GM12878 (cell line): Measurements from ENCODE around the gene PAQR8. TPM values are rescaled to one million over a fixed set of nuclear protein-coding genes. Genes with fewer than 3 reads are reported as not detected.

ENCODE experiments used
- ATAC-seq: fragments of 200-7000 bp; cut with Tn5 transposase; 3 replicates; pipeline ENCODE4 v1.9.1; 2020; ENCODE audit warnings: mild to moderate bottlenecking, moderate library complexity
- BruUV-seq: library from RNA; stranded (reverse); fragments of 400-500 nt; replicated peaks from 2 replicates; lab custom pipeline; 2021; lab: Mats Ljungman, UMichigan
- CTCF ChIA-PET: fragments of 300-600 bp; sonication (Branson Sonifier 250); formaldehyde crosslinking; extraction: SDS; loops from one replicate; lab custom pipeline; 2021; ENCODE audit warnings: inconsistent platforms; lab: Yijun Ruan, JAX
- POLR2A ChIA-PET: fragments of 350-600 bp; formaldehyde crosslinking; extraction: SDS; loops from one replicate; lab custom pipeline; 2021; ENCODE audit warnings: inconsistent platforms; lab: Charles Lee
- RAD21 ChIA-PET: fragments of 300-600 bp; sonication (Branson Sonifier 250); formaldehyde crosslinking; loops from one replicate; lab custom pipeline; 2023; ENCODE audit warnings: antibody characterized with exemption; ENCODE audit not compliant: unreplicated experiment; lab: Charles Lee
- SMC1A ChIA-PET: fragments of 300-600 bp; sonication (Branson Sonifier 250); formaldehyde crosslinking; loops from one replicate; lab custom pipeline; 2023; ENCODE audit not compliant: unreplicated experiment, uncharacterized antibody; lab: Charles Lee
- DNase-seq: peaks from one replicate; pipeline ENCODE4 v3.0.0-alpha.2; 2011; ENCODE audit warnings: low read depth, low spot score
- FAIRE-seq: peaks from 3 replicates; lab custom pipeline; 2011; peaks lifted over from hg19 to GRCh38; lab: Jason Lieb, UNC
- H2AFZ ChIP-seq: 2 replicates; pipeline ENCODE4 v1.6.0; 2011; ENCODE audit warnings: low read depth, low read length, control low read depth; ENCODE audit not compliant: control insufficient read depth
- H3K27ac ChIP-seq: 2 replicates; pipeline ENCODE4 v1.5.1; 2011; ENCODE audit warnings: control low read depth; ENCODE audit not compliant: control insufficient read depth, insufficient read depth
- H3K27me3 ChIP-seq, 2 experiments: replicated peaks in 1 of 2; 2 replicates each; pipeline versions ENCODE4 v1.6.0 to v1.6.1; 2011; ENCODE audit warnings: low read length in 1 of 2; ENCODE audit not compliant: control insufficient read depth in 2 of 2, insufficient read depth in 2 of 2
- H3K36me3 ChIP-seq, 2 experiments: 2 replicates each; pipeline ENCODE4 v1.5.1; 2011; ENCODE audit warnings: low read length in 1 of 2; ENCODE audit not compliant: control insufficient read depth in 2 of 2, insufficient read depth in 2 of 2
- H3K4me1 ChIP-seq: 2 replicates; pipeline ENCODE4 v1.6.1; 2011; ENCODE audit warnings: mild to moderate bottlenecking, low read length, moderate library complexity, mixed read lengths; ENCODE audit not compliant: control insufficient read depth, insufficient read depth
- H3K4me2 ChIP-seq: 2 replicates; pipeline ENCODE4 v1.6.0; 2011; ENCODE audit warnings: control low read depth; ENCODE audit not compliant: control insufficient read depth, insufficient read depth
- H3K4me3 ChIP-seq: fragments of 200-600 bp; sonication (generic); 2 replicates; pipeline ENCODE4 v1.5.1; 2016
- H3K79me2 ChIP-seq: 2 replicates; pipeline ENCODE4 v1.6.0; 2011; ENCODE audit warnings: low read length; ENCODE audit not compliant: control insufficient read depth, insufficient read depth
- H3K9ac ChIP-seq: 2 replicates; pipeline ENCODE4 v1.8.0; 2011; ENCODE audit warnings: low read length, control low read depth, mixed read lengths; ENCODE audit not compliant: control insufficient read depth, insufficient read depth
- H3K9me3 ChIP-seq: replicated peaks from 3 replicates; pipeline ENCODE4 v1.5.1; 2011; ENCODE audit warnings: mild to moderate bottlenecking, low read length; ENCODE audit not compliant: control insufficient read depth, insufficient read depth
- H4K20me1 ChIP-seq: 2 replicates; pipeline ENCODE4 v1.6.0; 2011; ENCODE audit not compliant: control insufficient read depth, insufficient read depth
- ASH2L ChIP-seq: fragments of 300-600, 200-600 bp; sonication (generic); IDR thresholded peaks from 2 replicates; pipeline ENCODE4 v1.6.1; 2017; ENCODE audit warnings: low read depth, mild to moderate bottlenecking, borderline replicate concordance
- BCL3 ChIP-seq: IDR thresholded peaks from 2 replicates; pipeline ENCODE4 v1.6.1; 2011; ENCODE audit warnings: borderline replicate concordance, low read depth, mild to moderate bottlenecking, moderate library complexity, low read length; ENCODE audit not compliant: insufficient read depth, poor library complexity, severe bottlenecking
- CREB1 ChIP-seq: IDR thresholded peaks from 2 replicates; pipeline ENCODE4 v1.6.1; 2012; ENCODE audit warnings: low read depth, mild to moderate bottlenecking, inconsistent platforms
- IKZF2 ChIP-seq, 2 experiments: fragments of 450-650 bp; IDR thresholded peaks; 2 replicates each; pipeline ENCODE4 v1.6.1; 2017; ENCODE audit warnings: mild to moderate bottlenecking in 2 of 2, moderate library complexity in 2 of 2
- MTA3 ChIP-seq: IDR thresholded peaks from 2 replicates; pipeline ENCODE4 v1.6.1; 2012; ENCODE audit warnings: low read length, inconsistent platforms, borderline replicate concordance
- RBBP5 ChIP-seq: fragments of 200-600 bp; sonication (generic); conservative IDR thresholded peaks from 2 replicates; pipeline ENCODE4 v1.6.1; 2016
- RELA ChIP-seq: fragments of 450-650 bp; IDR thresholded peaks from 2 replicates; pipeline ENCODE4 v1.8.0; 2014; ENCODE audit warnings: borderline replicate concordance; ENCODE audit not compliant: partially characterized antibody
- SIN3A ChIP-seq: IDR thresholded peaks from 2 replicates; pipeline ENCODE4 v1.6.1; 2012; ENCODE audit warnings: low read depth, low read length, improper control_type of control experiment
- STAT3 ChIP-seq: IDR thresholded peaks from 2 replicates; pipeline ENCODE4 v1.6.1; 2011; ENCODE audit warnings: low read depth, low read length, improper control_type of control experiment
- YBX1 ChIP-seq: fragments of 450-650 bp; IDR thresholded peaks from 2 replicates; pipeline ENCODE4 v1.6.1; 2016; ENCODE audit warnings: antibody characterized with exemption
- ZNF24 ChIP-seq: fragments of 450-650 bp; IDR thresholded peaks from 2 replicates; pipeline ENCODE4 v1.6.1; 2017; ENCODE audit warnings: antibody characterized with exemption, mild to moderate bottlenecking
- WGBS: methylation state at CpG from one replicate; pipeline ENCODE4 v1.1.6; 2016; ENCODE audit warnings: low lambda C conversion rate; ENCODE audit not compliant: insufficient replicate concordance, insufficient coverage; ENCODE audit errors: missing lambda C conversion rate; 5-methylcytosine and 5-hydroxymethylcytosine counted together
- in situ Hi-C: fragments of 300-500 bp; cut with MboI; formaldehyde crosslinking; loops from 9 replicates; pipeline ENCODE4 v1.14.3; 2018; ENCODE audit warnings: mixed read lengths
- intact Hi-C: fragments of 100-400 bp; cut with micrococcal nuclease; formaldehyde crosslinking; loops from one replicate; pipeline ENCODE4 v1.14.2; 2022; ENCODE audit not compliant: unreplicated experiment
- polyA plus RNA-seq, 11 experiments: library from polyadenylated mRNA; depleted of rRNA in 4 of 11; unstranded in 6 of 11; stranded (reverse) in 5 of 11; fragments of >200 nt; fragmentation: Nextera tagmentation in 4 of 11; fragmentation: Illumina TruSeq in 1 of 11; extraction: Ambion mirVana in 4 of 11; extraction: Trizol in 1 of 11; gene quantifications; 1 replicate in 1 of 11; 2 replicates in 10 of 11; pipeline versions ENCODE4 v1.2.1 to v1.2.3, GENCODE V29; 2011 to 2016; ENCODE audit warnings: inconsistent platforms in 2 of 11, missing spikeins in 2 of 11, low read depth in 1 of 11
- total RNA-seq, 4 experiments: library from RNA; depleted of rRNA in 3 of 4; stranded (reverse); fragments of >200 nt in 3 of 4; fragmentation: Illumina TruSeq in 1 of 4; extraction: Trizol in 1 of 4; gene quantifications; 2 replicates each; pipeline versions ENCODE4 v1.2.1 to v1.2.3, GENCODE V29; 2013 to 2021
- TF ChIP-seq, protein P1 (sequence below): fragments of 450-650 bp; IDR thresholded peaks from 2 replicates; pipeline ENCODE4 v1.6.1; 2018; ENCODE audit warnings: mild to moderate bottlenecking, low read depth, moderate library complexity; ENCODE audit not compliant: partially characterized antibody
- TF ChIP-seq, protein P2 (sequence below): fragments of 150-350 bp; IDR thresholded peaks from 2 replicates; pipeline ENCODE4 v1.6.1; 2014; ENCODE audit warnings: mild to moderate bottlenecking, low read depth, low read length
- TF ChIP-seq, protein P3 (sequence below): fragments of 450-650 bp; IDR thresholded peaks from 2 replicates; pipeline ENCODE4 v1.6.1; 2017; ENCODE audit warnings: borderline replicate concordance

PAQR8 gene
- total and polyA plus RNA-seq, 10 of the 15 experiments (the other 5 are each of a cell fraction or from before 2014, with no cell fraction given), result 3.9 to 22.4 (median 14.6) TPM

DNA sequence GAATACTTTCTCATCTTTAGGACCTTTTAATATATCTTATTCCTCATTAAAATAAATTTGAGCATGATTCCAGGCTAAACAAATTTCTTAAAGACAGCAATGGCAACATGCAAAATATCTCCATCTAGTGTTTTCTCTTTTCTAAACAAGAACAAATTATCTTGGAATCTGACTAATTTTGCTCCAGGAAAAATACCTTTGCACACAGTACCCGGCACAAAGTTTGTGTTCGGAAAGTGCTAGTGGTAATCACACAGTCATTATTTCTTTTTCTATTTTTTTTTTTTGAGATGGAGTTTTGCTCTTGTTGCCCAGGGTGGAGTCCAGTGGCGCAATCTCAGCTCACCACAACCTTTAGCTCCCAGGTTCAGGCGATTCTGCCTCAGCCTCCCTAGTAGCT is 50.0 kb downstream of the PAQR8 start (continued):
- TF ChIP-seq, protein P1, sequence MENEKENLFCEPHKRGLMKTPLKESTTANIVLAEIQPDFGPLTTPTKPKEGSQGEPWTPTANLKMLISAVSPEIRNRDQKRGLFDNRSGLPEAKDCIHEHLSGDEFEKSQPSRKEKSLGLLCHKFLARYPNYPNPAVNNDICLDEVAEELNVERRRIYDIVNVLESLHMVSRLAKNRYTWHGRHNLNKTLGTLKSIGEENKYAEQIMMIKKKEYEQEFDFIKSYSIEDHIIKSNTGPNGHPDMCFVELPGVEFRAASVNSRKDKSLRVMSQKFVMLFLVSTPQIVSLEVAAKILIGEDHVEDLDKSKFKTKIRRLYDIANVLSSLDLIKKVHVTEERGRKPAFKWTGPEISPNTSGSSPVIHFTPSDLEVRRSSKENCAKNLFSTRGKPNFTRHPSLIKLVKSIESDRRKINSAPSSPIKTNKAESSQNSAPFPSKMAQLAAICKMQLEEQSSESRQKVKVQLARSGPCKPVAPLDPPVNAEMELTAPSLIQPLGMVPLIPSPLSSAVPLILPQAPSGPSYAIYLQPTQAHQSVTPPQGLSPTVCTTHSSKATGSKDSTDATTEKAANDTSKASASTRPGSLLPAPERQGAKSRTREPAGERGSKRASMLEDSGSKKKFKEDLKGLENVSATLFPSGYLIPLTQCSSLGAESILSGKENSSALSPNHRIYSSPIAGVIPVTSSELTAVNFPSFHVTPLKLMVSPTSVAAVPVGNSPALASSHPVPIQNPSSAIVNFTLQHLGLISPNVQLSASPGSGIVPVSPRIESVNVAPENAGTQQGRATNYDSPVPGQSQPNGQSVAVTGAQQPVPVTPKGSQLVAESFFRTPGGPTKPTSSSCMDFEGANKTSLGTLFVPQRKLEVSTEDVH, result no peak

DNA sequence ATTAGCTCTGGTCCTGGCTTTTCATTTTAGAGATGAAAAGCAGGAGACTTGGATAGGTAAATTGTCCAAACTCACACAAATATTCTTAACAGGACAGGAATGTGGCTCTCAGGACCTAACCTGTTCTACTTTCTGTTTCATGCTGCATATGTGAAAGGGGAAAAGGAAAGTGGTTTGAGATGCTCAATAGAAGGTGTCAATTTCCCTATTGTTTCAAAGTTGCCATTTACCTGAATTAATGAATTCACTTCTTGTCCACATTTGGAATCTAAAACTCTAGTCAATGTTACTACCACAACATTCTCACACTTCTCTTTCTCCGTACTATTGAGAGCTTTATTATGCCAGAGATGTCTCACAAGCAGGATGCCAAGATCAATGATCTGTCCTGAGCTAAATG is 53.4 kb downstream of the PAQR8 start:
- 0% methylated on average over 1 of the region's 1 CpG for WGBS
- Histone ChIP-seq H3K9ac (no peak overlapping the region), H3K79me2 (no peaks in the 10 kb centered on the region), H3K4me1 (peaks cover 18% of the 10 kb centered on the region), H3K36me3 (no peaks in the 10 kb centered on the region), H3K27ac (no peak overlapping the region), H3K4me3 (no peak overlapping the region), H3K27me3 (no peaks in the 10 kb centered on the region), H3K4me2 (no peak overlapping the region), H2AFZ (no peak overlapping the region), H4K20me1 (no peaks in the 10 kb centered on the region), H3K9me3 (no peaks in the 10 kb centered on the region)
- SMC1A ChIA-PET, result interaction anchor here (0.7 to 13.5 kb wide), 29 partner anchors 9 to 652 kb away, joined by 3 to 249 read pairs (median 6); partner anchors contain the start of gene MCM3
- POLR2A ChIA-PET, result interaction anchor here (1.1 to 3.0 kb wide), 4 partner anchors 130 to 250 kb away, joined by 3 to 17 read pairs (median 4); partner anchors contain the start of gene MCM3
- in situ Hi-C loops, result loop anchor here (5.0 kb wide), 3 partner anchors 82 to 247 kb away; partner anchors contain the start of gene TRAM2
- ATAC-seq (no peak), FAIRE-seq (no peak), DNase-seq (no peak)
- intact Hi-C loops, result no loop called here
- RAD21 ChIA-PET, result interaction anchor here (0.6 to 8.0 kb wide), 25 partner anchors 10 to 309 kb away, joined by 3 to 124 read pairs (median 5); partner anchors contain the start of genes MCM3 and PAQR8
- CTCF ChIA-PET, result interaction anchor here (0.6 to 11.2 kb wide), 31 partner anchors 8 to 754 kb away, joined by 3 to 137 read pairs (median 8); partner anchors contain the start of genes MCM3, PAQR8 and TRAM2
- no TSS peak for BruUV-seq
- TF ChIP-seq, protein P2, sequence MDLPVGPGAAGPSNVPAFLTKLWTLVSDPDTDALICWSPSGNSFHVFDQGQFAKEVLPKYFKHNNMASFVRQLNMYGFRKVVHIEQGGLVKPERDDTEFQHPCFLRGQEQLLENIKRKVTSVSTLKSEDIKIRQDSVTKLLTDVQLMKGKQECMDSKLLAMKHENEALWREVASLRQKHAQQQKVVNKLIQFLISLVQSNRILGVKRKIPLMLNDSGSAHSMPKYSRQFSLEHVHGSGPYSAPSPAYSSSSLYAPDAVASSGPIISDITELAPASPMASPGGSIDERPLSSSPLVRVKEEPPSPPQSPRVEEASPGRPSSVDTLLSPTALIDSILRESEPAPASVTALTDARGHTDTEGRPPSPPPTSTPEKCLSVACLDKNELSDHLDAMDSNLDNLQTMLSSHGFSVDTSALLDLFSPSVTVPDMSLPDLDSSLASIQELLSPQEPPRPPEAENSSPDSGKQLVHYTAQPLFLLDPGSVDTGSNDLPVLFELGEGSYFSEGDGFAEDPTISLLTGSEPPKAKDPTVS, result no peak
- TF ChIP-seq SIN3A (no peak), YBX1 (no peak), ZNF24 (peak; percentile 85), RELA (no peak), STAT3 (no peak), MTA3 (no peak), BCL3 (no peak), CREB1 (no peak), RBBP5 (no peak), ASH2L (no peak), IKZF2 (IDR thresholded peaks at IDR 0.05) (peak; percentile 10 to 23; a peak in 1 of 4 replicates)
- TF ChIP-seq, protein P3, sequence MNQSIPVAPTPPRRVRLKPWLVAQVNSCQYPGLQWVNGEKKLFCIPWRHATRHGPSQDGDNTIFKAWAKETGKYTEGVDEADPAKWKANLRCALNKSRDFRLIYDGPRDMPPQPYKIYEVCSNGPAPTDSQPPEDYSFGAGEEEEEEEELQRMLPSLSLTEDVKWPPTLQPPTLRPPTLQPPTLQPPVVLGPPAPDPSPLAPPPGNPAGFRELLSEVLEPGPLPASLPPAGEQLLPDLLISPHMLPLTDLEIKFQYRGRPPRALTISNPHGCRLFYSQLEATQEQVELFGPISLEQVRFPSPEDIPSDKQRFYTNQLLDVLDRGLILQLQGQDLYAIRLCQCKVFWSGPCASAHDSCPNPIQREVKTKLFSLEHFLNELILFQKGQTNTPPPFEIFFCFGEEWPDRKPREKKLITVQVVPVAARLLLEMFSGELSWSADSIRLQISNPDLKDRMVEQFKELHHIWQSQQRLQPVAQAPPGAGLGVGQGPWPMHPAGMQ, result no peak
